ENCODE results near the gene TBCCD1.
"Not testable (repeated sequence)": the region's sequence is repeated elsewhere in the genome, so short reads cannot be mapped to it uniquely, and the experiment has no call there.

TBCCD1 gene

DNA sequence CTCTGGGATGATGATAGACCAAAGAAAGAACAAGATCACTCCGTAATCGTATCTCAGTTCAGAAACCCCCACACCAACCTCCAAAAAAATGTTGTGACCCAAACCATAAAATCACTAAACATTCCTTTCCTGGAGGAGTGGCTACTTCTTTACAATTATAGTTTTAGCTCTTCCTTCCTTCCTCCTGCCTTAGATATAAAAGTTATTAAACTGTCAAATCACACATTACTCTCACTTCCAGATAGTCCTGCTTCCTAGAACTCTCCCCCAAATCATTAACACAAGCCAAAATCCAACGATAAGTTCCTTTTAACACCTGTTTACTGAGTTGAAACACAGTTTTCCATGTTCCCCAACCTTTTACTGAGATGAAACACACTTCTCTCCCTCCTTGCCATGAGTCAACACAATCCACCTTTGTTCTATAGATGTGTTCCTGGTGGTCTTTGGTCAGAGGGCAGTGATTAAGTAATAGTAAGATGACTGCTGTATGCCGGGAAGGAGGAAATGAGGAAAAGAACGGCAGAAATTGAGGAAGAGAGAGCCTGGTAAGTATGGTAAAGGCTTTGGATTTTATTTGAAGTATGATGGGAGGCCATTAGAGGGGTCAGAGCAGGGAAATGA is 14.6 kb downstream of the TBCCD1 start:
- no peaks in the 10 kb centered on the region for H3K27me3 Mint-ChIP-seq
- no peaks in the 10 kb centered on the region for H3K9me3 Mint-ChIP-seq
- DNase-seq (ENCODE audit: low spot score in 2 of 2) (no peak), ATAC-seq (ENCODE audit: low read depth) (no peak)
- peaks cover 32% of the 10 kb centered on the region for H3K36me3 Mint-ChIP-seq
- no peaks in the 10 kb centered on the region for H3K4me1 Mint-ChIP-seq
- H3K4me3 Mint-ChIP-seq, result no peak overlapping the region
- H3K27ac Mint-ChIP-seq, result peak overlapping the region; percentile 48

- no peaks in the 10 kb centered on the region for H3K4me1 Mint-ChIP-seq
- DNase-seq (ENCODE audit: low spot score in 2 of 2), result no peak
Measured at GRCh38 chr3:186551387-186551786, 15.8 kb downstream of the TBCCD1 start.

DNA sequence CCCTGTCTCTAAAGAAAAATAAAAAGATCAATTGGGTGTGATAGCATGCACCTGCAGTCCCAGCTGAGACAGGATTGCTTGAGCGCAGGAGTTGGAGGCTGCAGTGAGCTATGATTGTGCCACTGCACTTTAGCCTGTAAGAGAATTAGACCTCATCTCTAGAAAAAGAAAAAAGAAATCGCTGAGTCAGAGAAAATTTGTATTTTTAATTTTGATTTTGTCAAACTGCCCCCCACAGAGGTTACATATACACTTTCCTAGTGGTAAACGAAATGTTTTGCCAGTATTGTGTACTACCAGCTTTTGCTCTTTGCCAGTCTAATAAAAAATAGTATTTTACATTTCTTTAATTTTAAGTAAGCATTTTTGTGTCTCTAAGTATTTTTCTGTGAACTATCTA is 17.6 kb downstream of the TBCCD1 start:
- Mint-ChIP-seq H3K27me3 (no peaks in the 10 kb centered on the region), H3K36me3 (peaks cover 24% of the 10 kb centered on the region), H3K9me3 (no peaks in the 10 kb centered on the region), H3K4me3 (no peak overlapping the region), H3K27ac (no peak overlapping the region), H3K4me1 (no peaks in the 10 kb centered on the region)
- ATAC-seq (ENCODE audit: low read depth), result no peak
- DNase-seq (ENCODE audit: low spot score in 2 of 2), result no peak

More at GRCh38 chr3:186551387-186551786, 15.8 kb downstream of the TBCCD1 start:
- Mint-ChIP-seq H3K27ac (no peak overlapping the region), H3K9me3 (no peaks in the 10 kb centered on the region), H3K27me3 (no peaks in the 10 kb centered on the region), H3K36me3 (peaks cover 26% of the 10 kb centered on the region), H3K4me3 (no peak overlapping the region)
- ATAC-seq (ENCODE audit: low read depth), result no peak

- H3K9me3 Mint-ChIP-seq, result no peaks in the 10 kb centered on the region
- peaks cover 6% of the 10 kb centered on the region for H3K36me3 Mint-ChIP-seq
- no peak for ATAC-seq (ENCODE audit: low read depth)
- H3K4me3 Mint-ChIP-seq, result no peak within 1 kb of the TSS
- peak within 1 kb of the TSS; percentile 72 for H3K27ac Mint-ChIP-seq
- H3K27me3 Mint-ChIP-seq, result no peaks in the 10 kb centered on the region
- no peak for DNase-seq (ENCODE audit: low spot score in 2 of 2)
- peaks cover 6% of the 10 kb centered on the region for H3K4me1 Mint-ChIP-seq
Measured at GRCh38 chr3:186544281-186544680, 22.9 kb downstream of the TBCCD1 start, which contains the start of gene CRYGS. Gene CRYGS, minus strand, starts transcription at chr3:186544380. Its CDS starts 54 bp downstream, at chr3:186544326.

DNA sequence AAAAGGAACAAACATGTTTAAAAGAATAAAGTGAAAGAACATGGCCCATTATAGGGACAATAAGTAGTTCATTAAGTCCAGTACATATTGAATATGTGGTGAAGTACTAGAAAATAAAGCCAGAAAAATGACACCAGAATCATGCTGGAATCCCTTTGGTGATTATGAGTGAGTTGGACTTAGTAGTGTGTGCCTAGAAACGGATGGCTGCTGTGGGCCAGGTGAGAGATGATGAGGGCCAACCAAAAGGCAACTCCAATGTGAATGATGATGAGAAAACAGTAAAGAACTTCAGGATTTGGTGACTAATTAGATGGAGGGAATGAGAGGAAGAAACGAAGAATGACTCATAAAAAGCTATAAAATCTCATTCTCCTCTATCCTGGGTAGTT is 26.3 kb downstream of the TBCCD1 start:
- Mint-ChIP-seq H3K36me3 (peaks cover 2% of the 10 kb centered on the region), H3K4me3 (no peak overlapping the region), H3K27ac (peak overlapping the region; percentile 75), H3K9me3 (no peaks in the 10 kb centered on the region), H3K27me3 (no peaks in the 10 kb centered on the region), H3K4me1 (peaks cover 22% of the 10 kb centered on the region)
- DNase-seq (ENCODE audit: low spot score in 2 of 2), result no peak
- no peak for ATAC-seq (ENCODE audit: low read depth)

GRCh38 chr3:186540221-186540834 is 26.8 kb downstream of the TBCCD1 start:
- ATAC-seq (ENCODE audit: low read depth) (peak; percentile 98), DNase-seq (ENCODE audit: low spot score in 2 of 2) (peak; percentile 82 to 86)
- H3K9me3 Mint-ChIP-seq, result no peaks in the 10 kb centered on the region

DNA sequence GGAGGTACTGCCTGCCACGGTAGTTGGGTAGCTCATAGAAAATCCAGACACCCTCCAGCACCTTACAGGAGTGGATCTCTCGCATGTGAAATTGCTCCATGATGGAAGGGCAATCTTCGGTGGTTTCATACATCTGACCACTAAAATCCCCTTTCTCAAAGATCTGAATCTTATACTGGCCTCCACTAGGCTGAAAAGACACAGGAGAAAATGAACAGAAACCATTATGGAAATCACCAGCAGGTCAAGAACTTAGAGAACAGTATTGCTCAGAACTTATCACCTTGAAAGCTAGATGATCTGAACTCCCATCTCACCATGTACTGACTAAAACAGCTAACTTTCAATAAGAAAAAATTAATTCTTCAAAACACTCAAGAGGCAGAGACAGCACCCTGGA is 28.4 kb downstream of the TBCCD1 start:
- Mint-ChIP-seq H3K4me1 (peaks cover 38% of the 10 kb centered on the region), H3K4me3 (no peak overlapping the region), H3K9me3 (no peaks in the 10 kb centered on the region), H3K27ac (peak overlapping the region; percentile 50), H3K36me3 (no peaks in the 10 kb centered on the region), H3K27me3 (no peaks in the 10 kb centered on the region)
- ATAC-seq (ENCODE audit: low read depth) (no peak), DNase-seq (ENCODE audit: low spot score in 2 of 2) (no peak)

More at GRCh38 chr3:186540221-186540834, 26.8 kb downstream of the TBCCD1 start:
- Mint-ChIP-seq H3K27ac (peak overlapping the region; percentile 75), H3K27me3 (no peaks in the 10 kb centered on the region), H3K4me1 (peaks cover 25% of the 10 kb centered on the region), H3K36me3 (peaks cover 2% of the 10 kb centered on the region), H3K4me3 (peak overlapping the region; percentile 39)

GRCh38 chr3:186536883-186537844 is 30.0 kb downstream of the TBCCD1 start:
- ATAC-seq (ENCODE audit: low read depth) (no peak), DNase-seq (ENCODE audit: low spot score in 2 of 2) (no peak)
- Mint-ChIP-seq H3K4me1 (peaks cover 48% of the 10 kb centered on the region), H3K4me3 (no peak overlapping the region), H3K9me3 (no peaks in the 10 kb centered on the region), H3K27me3 (no peaks in the 10 kb centered on the region), H3K36me3 (no peaks in the 10 kb centered on the region), H3K27ac (peak overlapping the region; percentile 50)

GRCh38 chr3:186534113-186534669 is 32.9 kb downstream of the TBCCD1 start:
- H3K27ac Mint-ChIP-seq, result peak overlapping the region; percentile 99
- peak overlapping the region; percentile 70 for H3K4me3 Mint-ChIP-seq
- H3K9me3 Mint-ChIP-seq, result no peaks in the 10 kb centered on the region
- peak; percentile 92 for ATAC-seq (ENCODE audit: low read depth)
- no peaks in the 10 kb centered on the region for H3K27me3 Mint-ChIP-seq
- peak; percentile 40 to 81 for DNase-seq (ENCODE audit: low spot score in 2 of 2)
- no peaks in the 10 kb centered on the region for H3K36me3 Mint-ChIP-seq
- peaks cover 55% of the 10 kb centered on the region for H3K4me1 Mint-ChIP-seq

GRCh38 chr3:186532598-186533072 is 34.5 kb downstream of the TBCCD1 start:
- no peaks in the 10 kb centered on the region for H3K36me3 Mint-ChIP-seq
- peak overlapping the region; percentile 99 for H3K27ac Mint-ChIP-seq
- H3K4me3 Mint-ChIP-seq, result peak overlapping the region; percentile 55
- H3K27me3 Mint-ChIP-seq, result no peaks in the 10 kb centered on the region
- ATAC-seq (ENCODE audit: low read depth) (peak; percentile 56), DNase-seq (ENCODE audit: low spot score in 2 of 2) (peak in 1 of 2 donors; percentile 51)
- peaks cover 1% of the 10 kb centered on the region for H3K9me3 Mint-ChIP-seq
- H3K4me1 Mint-ChIP-seq, result peaks cover 65% of the 10 kb centered on the region

GRCh38 chr3:186531694-186532093 is 35.4 kb downstream of the TBCCD1 start:
- not testable (repeated sequence) for H3K27me3 Mint-ChIP-seq; H3K36me3 Mint-ChIP-seq; ATAC-seq (ENCODE audit: low read depth); H3K9me3 Mint-ChIP-seq; H3K4me3 Mint-ChIP-seq; DNase-seq (ENCODE audit: low spot score in 2 of 2)
- Mint-ChIP-seq H3K4me1 (peaks cover 66% of the 10 kb centered on the region), H3K27ac (peak overlapping the region; percentile 99)

DNA sequence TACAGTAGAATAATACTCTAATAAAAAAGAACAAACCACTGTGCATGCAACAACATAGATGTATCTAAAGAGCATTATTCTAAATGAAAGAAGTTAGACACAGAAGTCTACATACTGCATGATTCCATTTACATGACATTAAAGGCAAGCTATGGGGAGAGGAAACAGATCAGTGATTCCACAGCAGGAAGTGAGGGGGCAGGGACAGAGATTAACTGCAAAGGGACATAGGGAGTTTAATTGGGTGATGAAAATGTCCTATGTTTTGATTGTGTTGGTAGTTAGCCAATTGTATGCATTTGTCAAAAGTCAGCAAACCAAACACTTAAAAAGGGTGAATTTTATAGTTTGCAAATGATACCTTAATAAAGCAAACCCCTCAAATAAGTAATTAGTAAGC is 36.7 kb downstream of the TBCCD1 start:
- H3K4me1 Mint-ChIP-seq, result peaks cover 68% of the 10 kb centered on the region
- DNase-seq (ENCODE audit: low spot score in 2 of 2) (no peak), ATAC-seq (ENCODE audit: low read depth) (no peak)
- no peaks in the 10 kb centered on the region for H3K36me3 Mint-ChIP-seq
- peak overlapping the region; percentile 76 for H3K27ac Mint-ChIP-seq
- no peak overlapping the region for H3K4me3 Mint-ChIP-seq
- no peaks in the 10 kb centered on the region for H3K27me3 Mint-ChIP-seq
- peaks cover 1% of the 10 kb centered on the region for H3K9me3 Mint-ChIP-seq

DNA sequence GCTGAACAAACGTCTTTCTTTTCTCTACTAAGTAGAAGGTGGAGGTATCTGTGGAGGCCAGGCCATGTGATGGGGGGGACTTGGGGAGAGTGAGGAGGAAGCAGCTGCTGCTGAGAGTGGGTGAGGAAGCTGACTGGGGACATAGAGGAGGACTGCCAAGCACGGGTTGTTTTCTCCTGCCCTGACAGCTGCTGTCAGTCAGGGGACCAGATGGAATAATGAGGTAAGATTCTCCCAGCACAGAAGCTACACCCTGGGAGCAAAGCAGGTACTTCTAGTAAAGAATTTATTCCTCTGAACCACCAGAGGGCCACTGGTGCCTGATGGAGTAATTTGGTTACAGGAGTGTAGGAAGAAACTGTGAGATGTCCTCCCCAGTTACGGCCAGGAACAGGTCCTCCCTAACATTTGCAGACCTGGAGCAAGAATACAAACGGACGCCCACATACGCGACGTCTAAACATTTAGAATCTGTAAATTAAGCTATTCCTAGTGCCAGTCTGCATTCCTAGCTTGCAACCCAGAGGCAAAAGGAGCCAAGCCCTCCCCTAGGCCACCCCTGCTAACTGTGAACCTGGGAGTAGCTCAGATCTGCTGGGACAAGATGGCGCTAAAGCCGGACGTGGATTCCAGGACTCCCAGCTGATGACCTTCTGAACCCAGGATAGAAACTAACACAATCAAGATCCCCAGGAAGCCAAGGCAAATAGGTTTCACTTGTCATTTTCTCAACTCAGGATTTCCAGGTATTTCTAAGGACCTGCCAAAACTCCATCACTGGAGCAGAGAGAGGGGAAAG is 37.7 kb downstream of the TBCCD1 start:
- H3K36me3 Mint-ChIP-seq, result no peaks in the 10 kb centered on the region
- ATAC-seq (ENCODE audit: low read depth) (peak; percentile 15), DNase-seq (ENCODE audit: low spot score in 2 of 2) (no peak)
- H3K4me1 Mint-ChIP-seq, result peaks cover 70% of the 10 kb centered on the region
- H3K27ac Mint-ChIP-seq, result peak overlapping the region; percentile 94
- H3K4me3 Mint-ChIP-seq, result peak overlapping the region; percentile 49
- no peaks in the 10 kb centered on the region for H3K27me3 Mint-ChIP-seq
- H3K9me3 Mint-ChIP-seq, result peaks cover 1% of the 10 kb centered on the region

Data from memory B cell (primary cell).